Measurements from ENCODE around the gene KLHDC8A.

Gene KLHDC8A

DNA sequence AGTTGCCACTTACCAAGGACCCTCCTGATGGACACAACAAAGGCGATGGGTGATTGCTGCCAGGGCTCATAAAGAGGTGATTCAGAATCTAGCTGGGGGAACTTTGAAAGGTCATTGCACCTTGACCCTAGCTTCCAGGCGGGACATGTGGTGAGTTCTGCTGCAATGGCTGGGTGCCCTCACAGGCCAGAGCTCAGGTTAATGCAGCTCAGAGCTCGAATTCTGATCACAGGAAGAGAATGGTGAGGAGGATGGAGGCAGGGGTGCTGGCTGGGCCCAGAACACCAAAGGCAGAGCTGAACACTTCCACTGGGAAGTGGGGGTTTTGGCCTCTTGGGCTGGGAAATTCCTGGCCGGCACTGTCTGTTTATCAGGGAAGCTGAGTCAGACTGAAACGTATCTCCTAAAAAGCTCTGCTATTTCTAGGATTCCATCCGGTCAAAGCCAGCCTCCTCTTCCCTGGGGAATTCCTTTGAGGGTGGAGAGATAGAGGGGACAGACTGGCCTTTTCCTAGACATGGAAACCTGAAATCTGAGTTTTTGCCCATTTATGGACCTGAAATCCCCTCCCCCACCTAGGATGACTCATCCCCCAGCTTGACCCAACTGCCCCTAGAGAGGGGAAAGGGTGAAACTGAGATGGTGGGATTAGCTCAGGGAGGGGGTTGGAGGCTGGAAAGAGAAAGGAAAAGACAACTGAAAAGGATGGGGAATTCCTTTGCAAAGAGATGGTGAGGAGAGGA, 62.4 kb downstream of the KLHDC8A start (continued):
- TF ChIP-seq ZNF423 (tag by site-specific recombination; IDR thresholded peaks at IDR 0.05) (no peak), GFI1B (tag by site-specific recombination; IDR thresholded peaks at IDR 0.05) (peak; percentile 82), ZNF658 (tag by site-specific recombination; IDR thresholded peaks at IDR 0.05) (no peak), SCRT2 (tag by site-specific recombination; IDR thresholded peaks at IDR 0.05) (no peak), SP7 (tag by site-specific recombination; IDR thresholded peaks at IDR 0.05) (peak; percentile 82), BCL11A (tag by site-specific recombination; IDR thresholded peaks at IDR 0.05; ENCODE audit: low read depth) (peak; percentile 86; the same call in 1 of the 2 replicates), FEZF1 (tag by site-specific recombination; IDR thresholded peaks at IDR 0.05) (peak; percentile 19; the same call in 1 of the 2 replicates), KLF8 (tag by site-specific recombination; IDR thresholded peaks at IDR 0.05) (peak; percentile 68; the same call in 1 of the 2 replicates), ZNF664 (tag by site-specific recombination; IDR thresholded peaks at IDR 0.05) (no peak), ZNF629 (tag by site-specific recombination; IDR thresholded peaks at IDR 0.05) (peak; percentile 62; the same call in 1 of the 2 replicates), ZNF366 (tag by site-specific recombination; conservative IDR thresholded peaks at IDR 0.05) (peak; percentile 73; the same call in 1 of the 2 replicates), ZNF600 (tag by site-specific recombination; IDR thresholded peaks at IDR 0.05) (no peak), WT1 (tag by site-specific recombination; IDR thresholded peaks at IDR 0.05) (peak; percentile 52; the same call in 1 of the 2 replicates), ZNF211 (tag by site-specific recombination; IDR thresholded peaks at IDR 0.05; ENCODE audit: low read depth) (no peak), ZEB2 (tag by site-specific recombination; IDR thresholded peaks at IDR 0.05) (peak; percentile 76)
- TF ChIP-seq, protein P1, sequence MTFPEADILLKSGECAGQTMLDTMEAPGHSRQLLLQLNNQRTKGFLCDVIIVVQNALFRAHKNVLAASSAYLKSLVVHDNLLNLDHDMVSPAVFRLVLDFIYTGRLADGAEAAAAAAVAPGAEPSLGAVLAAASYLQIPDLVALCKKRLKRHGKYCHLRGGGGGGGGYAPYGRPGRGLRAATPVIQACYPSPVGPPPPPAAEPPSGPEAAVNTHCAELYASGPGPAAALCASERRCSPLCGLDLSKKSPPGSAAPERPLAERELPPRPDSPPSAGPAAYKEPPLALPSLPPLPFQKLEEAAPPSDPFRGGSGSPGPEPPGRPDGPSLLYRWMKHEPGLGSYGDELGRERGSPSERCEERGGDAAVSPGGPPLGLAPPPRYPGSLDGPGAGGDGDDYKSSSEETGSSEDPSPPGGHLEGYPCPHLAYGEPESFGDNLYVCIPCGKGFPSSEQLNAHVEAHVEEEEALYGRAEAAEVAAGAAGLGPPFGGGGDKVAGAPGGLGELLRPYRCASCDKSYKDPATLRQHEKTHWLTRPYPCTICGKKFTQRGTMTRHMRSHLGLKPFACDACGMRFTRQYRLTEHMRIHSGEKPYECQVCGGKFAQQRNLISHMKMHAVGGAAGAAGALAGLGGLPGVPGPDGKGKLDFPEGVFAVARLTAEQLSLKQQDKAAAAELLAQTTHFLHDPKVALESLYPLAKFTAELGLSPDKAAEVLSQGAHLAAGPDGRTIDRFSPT (tag by site-specific recombination; IDR thresholded peaks at IDR 0.05): peak; percentile 88
- TF ChIP-seq, protein P2, sequence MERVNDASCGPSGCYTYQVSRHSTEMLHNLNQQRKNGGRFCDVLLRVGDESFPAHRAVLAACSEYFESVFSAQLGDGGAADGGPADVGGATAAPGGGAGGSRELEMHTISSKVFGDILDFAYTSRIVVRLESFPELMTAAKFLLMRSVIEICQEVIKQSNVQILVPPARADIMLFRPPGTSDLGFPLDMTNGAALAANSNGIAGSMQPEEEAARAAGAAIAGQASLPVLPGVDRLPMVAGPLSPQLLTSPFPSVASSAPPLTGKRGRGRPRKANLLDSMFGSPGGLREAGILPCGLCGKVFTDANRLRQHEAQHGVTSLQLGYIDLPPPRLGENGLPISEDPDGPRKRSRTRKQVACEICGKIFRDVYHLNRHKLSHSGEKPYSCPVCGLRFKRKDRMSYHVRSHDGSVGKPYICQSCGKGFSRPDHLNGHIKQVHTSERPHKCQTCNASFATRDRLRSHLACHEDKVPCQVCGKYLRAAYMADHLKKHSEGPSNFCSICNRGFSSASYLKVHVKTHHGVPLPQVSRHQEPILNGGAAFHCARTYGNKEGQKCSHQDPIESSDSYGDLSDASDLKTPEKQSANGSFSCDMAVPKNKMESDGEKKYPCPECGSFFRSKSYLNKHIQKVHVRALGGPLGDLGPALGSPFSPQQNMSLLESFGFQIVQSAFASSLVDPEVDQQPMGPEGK (tag by site-specific recombination; IDR thresholded peaks at IDR 0.05): peak; percentile 55
- TF ChIP-seq, protein P3, sequence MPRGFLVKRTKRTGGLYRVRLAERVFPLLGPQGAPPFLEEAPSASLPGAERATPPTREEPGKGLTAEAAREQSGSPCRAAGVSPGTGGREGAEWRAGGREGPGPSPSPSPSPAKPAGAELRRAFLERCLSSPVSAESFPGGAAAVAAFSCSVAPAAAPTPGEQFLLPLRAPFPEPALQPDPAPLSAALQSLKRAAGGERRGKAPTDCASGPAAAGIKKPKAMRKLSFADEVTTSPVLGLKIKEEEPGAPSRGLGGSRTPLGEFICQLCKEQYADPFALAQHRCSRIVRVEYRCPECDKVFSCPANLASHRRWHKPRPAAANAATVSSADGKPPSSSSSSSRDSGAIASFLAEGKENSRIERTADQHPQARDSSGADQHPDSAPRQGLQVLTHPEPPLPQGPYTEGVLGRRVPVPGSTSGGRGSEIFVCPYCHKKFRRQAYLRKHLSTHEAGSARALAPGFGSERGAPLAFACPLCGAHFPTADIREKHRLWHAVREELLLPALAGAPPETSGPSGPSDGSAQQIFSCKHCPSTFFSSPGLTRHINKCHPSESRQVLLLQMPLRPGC (tag by site-specific recombination; IDR thresholded peaks at IDR 0.05): peak; percentile 64
- TF ChIP-seq, protein P4, sequence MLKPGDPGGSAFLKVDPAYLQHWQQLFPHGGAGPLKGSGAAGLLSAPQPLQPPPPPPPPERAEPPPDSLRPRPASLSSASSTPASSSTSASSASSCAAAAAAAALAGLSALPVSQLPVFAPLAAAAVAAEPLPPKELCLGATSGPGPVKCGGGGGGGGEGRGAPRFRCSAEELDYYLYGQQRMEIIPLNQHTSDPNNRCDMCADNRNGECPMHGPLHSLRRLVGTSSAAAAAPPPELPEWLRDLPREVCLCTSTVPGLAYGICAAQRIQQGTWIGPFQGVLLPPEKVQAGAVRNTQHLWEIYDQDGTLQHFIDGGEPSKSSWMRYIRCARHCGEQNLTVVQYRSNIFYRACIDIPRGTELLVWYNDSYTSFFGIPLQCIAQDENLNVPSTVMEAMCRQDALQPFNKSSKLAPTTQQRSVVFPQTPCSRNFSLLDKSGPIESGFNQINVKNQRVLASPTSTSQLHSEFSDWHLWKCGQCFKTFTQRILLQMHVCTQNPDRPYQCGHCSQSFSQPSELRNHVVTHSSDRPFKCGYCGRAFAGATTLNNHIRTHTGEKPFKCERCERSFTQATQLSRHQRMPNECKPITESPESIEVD (tag by site-specific recombination; IDR thresholded peaks at IDR 0.05): peak; percentile 70; the same call in 1 of the 2 replicates

Data from HEK293 (cell line).